Stimulated activated CD4-positive, alpha-beta T cell treated with anti-CD3 and anti-CD28 coated beads, Interleukin-4, amount 100 ng/mL, for 48 hours (primary cell): ENCODE data around the gene DBN1.

Experiments used
- DNase-seq, 2 donors: peaks; one replicate each; pipeline ENCODE4 v3.0.0-alpha.2; 2020; ENCODE audit warnings: low read depth in 2 of 2

DBN1 gene

GRCh38 chr5:177455661-177456590 lies 17.5 kb downstream of the DBN1 start:
- DNase-seq = peak; percentile 96 to 99

GRCh38 chr5:177455036-177455660 lies 18.3 kb downstream of the DBN1 start:
- peak; percentile 87 to 91 for DNase-seq

- peak; percentile 90 to 95 for DNase-seq
Observed at GRCh38 chr5:177454397-177455035, 18.9 kb downstream of the DBN1 start.

GRCh38 chr5:177453852-177454396 lies 19.5 kb downstream of the DBN1 start:
- DNase-seq = no peak

GRCh38 chr5:177452688-177453638 lies 20.5 kb downstream of the DBN1 start:
- no peak for DNase-seq

- DNase-seq = no peak
Observed at GRCh38 chr5:177450667-177451424, 22.6 kb downstream of the DBN1 start.

GRCh38 chr5:177449140-177450061 lies 24.0 kb downstream of the DBN1 start:
- no peak for DNase-seq

- no peak for DNase-seq
Observed at GRCh38 chr5:177448244-177448950, 25.0 kb downstream of the DBN1 start.

GRCh38 chr5:177447611-177448243 lies 25.7 kb downstream of the DBN1 start:
- no peak for DNase-seq

- DNase-seq = peak; percentile 46 to 56
Observed at GRCh38 chr5:177447066-177447610, 26.3 kb downstream of the DBN1 start.

GRCh38 chr5:177446200-177447065 lies 27.0 kb downstream of the DBN1 start, which contains the start of gene PRR7:
PRR7 (plus strand) TSS chr5:177446814; CDS start chr5:177455068, 8,254 bp downstream.
- DNase-seq = peak; percentile 56

GRCh38 chr5:177445917-177446199 lies 27.6 kb downstream of the DBN1 start:
- DNase-seq = no peak

- DNase-seq = no peak
Observed at GRCh38 chr5:177445052-177445916, 28.1 kb downstream of the DBN1 start.

- DNase-seq = no peak
Observed at GRCh38 chr5:177444106-177445051, 29.1 kb downstream of the DBN1 start.
